PFSK-1 (cell line): Measurements from ENCODE around the gene GSN.

ENCODE experiments used
- FOXP2 ChIP-seq: optimal IDR thresholded peaks from 2 replicates; pipeline ENCODE3; 2011; ENCODE audit warnings: borderline replicate concordance, control low read depth, inconsistent platforms; ENCODE audit not compliant: insufficient read depth; ENCODE audit errors: extremely low read length, extremely low read depth
- POLR2AphosphoS5 ChIP-seq: IDR thresholded peaks from 2 replicates; pipeline ENCODE4 v1.6.1; 2012; ENCODE audit warnings: low read depth, mild to moderate bottlenecking, control low read depth, low read length, moderate library complexity
- SIN3A ChIP-seq: IDR thresholded peaks from 2 replicates; pipeline ENCODE4 v1.6.1; 2012; ENCODE audit warnings: mild to moderate bottlenecking, low read length, moderate library complexity, borderline replicate concordance; ENCODE audit not compliant: insufficient read depth
- TAF1 ChIP-seq: IDR thresholded peaks from 2 replicates; pipeline ENCODE4 v1.6.1; 2012; ENCODE audit warnings: low read length, control low read depth, borderline replicate concordance; ENCODE audit not compliant: insufficient read depth
- TF ChIP-seq, protein P1 (sequence below), 2 experiments: IDR thresholded peaks; 2 replicates each; pipeline versions ENCODE4 v1.6.1 to v1.8.0; 2011 to 2012; ENCODE audit warnings: low read depth in 2 of 2, low read length in 2 of 2, control low read depth in 1 of 2, inconsistent platforms in 1 of 2, mild to moderate bottlenecking in 1 of 2, moderate library complexity in 1 of 2; ENCODE audit not compliant: insufficient read depth in 1 of 2

Gene GSN

DNA sequence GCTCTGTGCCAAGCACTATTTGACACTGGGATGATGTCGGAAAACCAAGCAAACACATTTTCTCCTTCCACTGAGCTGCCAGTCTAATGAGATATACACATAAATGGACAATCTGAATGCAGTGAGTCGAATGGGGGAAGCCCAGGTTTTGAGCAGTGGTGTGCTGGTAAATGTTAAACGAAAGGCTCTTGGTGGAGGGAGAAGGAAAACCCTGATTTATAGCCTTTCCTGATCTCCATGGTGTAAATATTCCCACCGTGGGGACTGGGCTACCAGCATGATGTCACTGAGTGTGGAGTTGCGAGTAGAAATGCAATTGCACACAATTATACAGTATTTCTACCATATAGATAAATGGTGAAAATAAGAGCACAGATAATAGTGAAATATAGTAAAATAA lies 5.0 kb upstream of the GSN start:
- no peak for TF ChIP-seq POLR2AphosphoS5
- no peak for TF ChIP-seq TAF1
- TF ChIP-seq, protein P1, sequence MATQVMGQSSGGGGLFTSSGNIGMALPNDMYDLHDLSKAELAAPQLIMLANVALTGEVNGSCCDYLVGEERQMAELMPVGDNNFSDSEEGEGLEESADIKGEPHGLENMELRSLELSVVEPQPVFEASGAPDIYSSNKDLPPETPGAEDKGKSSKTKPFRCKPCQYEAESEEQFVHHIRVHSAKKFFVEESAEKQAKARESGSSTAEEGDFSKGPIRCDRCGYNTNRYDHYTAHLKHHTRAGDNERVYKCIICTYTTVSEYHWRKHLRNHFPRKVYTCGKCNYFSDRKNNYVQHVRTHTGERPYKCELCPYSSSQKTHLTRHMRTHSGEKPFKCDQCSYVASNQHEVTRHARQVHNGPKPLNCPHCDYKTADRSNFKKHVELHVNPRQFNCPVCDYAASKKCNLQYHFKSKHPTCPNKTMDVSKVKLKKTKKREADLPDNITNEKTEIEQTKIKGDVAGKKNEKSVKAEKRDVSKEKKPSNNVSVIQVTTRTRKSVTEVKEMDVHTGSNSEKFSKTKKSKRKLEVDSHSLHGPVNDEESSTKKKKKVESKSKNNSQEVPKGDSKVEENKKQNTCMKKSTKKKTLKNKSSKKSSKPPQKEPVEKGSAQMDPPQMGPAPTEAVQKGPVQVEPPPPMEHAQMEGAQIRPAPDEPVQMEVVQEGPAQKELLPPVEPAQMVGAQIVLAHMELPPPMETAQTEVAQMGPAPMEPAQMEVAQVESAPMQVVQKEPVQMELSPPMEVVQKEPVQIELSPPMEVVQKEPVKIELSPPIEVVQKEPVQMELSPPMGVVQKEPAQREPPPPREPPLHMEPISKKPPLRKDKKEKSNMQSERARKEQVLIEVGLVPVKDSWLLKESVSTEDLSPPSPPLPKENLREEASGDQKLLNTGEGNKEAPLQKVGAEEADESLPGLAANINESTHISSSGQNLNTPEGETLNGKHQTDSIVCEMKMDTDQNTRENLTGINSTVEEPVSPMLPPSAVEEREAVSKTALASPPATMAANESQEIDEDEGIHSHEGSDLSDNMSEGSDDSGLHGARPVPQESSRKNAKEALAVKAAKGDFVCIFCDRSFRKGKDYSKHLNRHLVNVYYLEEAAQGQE (IDR thresholded peaks at IDR 0.05; ENCODE audit: insufficient read depth in 1 of 2, low read depth in 2 of 2, low read length in 2 of 2) = no peak
- TF ChIP-seq FOXP2 = no peak
- TF ChIP-seq SIN3A = no peak

GRCh38 chr9:121266356-121266755 lies 1.6 kb upstream of the GSN start:
- TF ChIP-seq SIN3A = no peak
- TF ChIP-seq, protein P1 (IDR thresholded peaks at IDR 0.05; ENCODE audit: insufficient read depth in 1 of 2, low read depth in 2 of 2, low read length in 2 of 2) = no peak
- TF ChIP-seq POLR2AphosphoS5 = no peak
- TF ChIP-seq TAF1 = no peak
- no peak for TF ChIP-seq FOXP2

- TF ChIP-seq POLR2AphosphoS5 (no peak), SIN3A (no peak), FOXP2 (no peak), TAF1 (no peak)
- TF ChIP-seq, protein P1 (IDR thresholded peaks at IDR 0.05; ENCODE audit: insufficient read depth in 1 of 2, low read depth in 2 of 2, low read length in 2 of 2) = no peak
Measured at GRCh38 chr9:121266906-121267650, 884 bp upstream of the GSN start.

- no peak for TF ChIP-seq SIN3A
- no peak for TF ChIP-seq TAF1
- TF ChIP-seq FOXP2 = no peak
- TF ChIP-seq POLR2AphosphoS5 = no peak
- TF ChIP-seq, protein P1 (IDR thresholded peaks at IDR 0.05; ENCODE audit: insufficient read depth in 1 of 2, low read depth in 2 of 2, low read length in 2 of 2) = no peak
Measured at GRCh38 chr9:121268598-121268850, 562 bp downstream of the GSN start.
